GM18517 (cell line): Measurements from ENCODE around the gene GCN1.
"Not testable (repeated sequence)": the region's sequence is repeated elsewhere in the genome, so short reads cannot be mapped to it uniquely, and the experiment has no call there.

Source experiments
- ATAC-seq: cut with Tn5 transposase; IDR thresholded peaks from one replicate; pipeline ENCODE4 v1.9.1; 2021; ENCODE audit warnings: mild to moderate bottlenecking, moderate library complexity; ENCODE audit not compliant: unreplicated experiment

The GCN1 gene

DNA sequence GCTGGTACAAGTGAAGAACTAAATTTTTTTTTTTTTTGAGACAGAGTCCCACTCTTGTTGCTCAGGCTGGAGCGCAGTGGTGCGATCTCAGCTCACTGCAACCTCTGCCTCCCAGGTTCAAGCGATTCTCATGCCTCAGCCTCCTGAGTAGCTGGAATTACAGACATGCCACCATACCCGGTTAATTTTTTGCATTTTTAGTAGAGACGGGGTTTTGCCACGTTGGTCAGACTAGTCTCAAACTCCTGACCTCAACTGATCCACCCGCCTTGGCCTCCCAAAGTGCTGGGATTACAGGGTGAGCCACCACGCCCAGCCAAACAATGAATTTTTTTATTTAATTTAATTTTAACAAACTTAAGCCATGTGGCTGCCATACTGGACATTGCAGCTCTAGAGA is 1.2 kb downstream of the GCN1 start:
- ATAC-seq, result not testable (repeated sequence)

DNA sequence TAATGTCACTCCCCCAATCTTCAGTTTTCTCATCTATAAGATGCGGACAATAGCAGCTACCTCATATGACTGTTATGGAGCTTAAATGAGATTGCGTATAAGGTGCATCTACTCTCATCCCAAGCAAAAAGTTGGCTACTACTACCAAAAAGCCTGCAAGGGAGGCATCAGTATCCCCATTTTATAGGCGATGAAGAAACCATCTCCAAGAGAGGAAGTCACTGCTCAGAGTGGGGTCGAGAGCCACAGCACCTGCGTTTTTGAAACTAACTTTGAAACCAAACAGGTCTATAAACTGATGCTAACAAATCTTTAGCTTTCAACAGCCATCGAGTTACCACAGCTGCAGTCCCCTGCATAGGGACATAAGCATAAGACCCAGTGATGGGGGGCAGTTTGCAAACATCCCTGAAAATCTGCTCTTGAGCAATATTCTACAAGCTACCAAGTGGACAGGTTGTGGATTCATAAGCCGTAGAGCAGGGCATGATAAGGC is 3.5 kb downstream of the GCN1 start:
- no peak for ATAC-seq

DNA sequence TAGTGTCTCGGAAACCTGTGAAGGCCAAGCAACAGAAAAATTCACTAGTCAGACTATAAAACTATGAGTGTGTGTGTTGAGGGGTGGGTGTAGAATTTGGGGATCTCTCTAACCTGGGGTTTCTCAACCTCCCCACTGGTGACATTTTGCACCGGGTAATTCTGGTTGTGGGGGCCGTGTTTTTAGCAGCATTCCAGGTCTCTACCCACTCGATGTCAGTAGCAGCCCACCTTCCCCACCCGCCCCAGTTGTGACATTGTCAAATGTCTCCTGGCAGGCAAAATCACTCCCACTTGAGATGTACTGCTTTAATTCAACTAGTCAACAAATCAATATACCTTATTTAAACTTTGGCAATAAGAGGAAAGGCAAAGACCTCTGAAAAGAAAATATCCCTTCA is 4.1 kb downstream of the GCN1 start:
- ATAC-seq, result no peak

DNA sequence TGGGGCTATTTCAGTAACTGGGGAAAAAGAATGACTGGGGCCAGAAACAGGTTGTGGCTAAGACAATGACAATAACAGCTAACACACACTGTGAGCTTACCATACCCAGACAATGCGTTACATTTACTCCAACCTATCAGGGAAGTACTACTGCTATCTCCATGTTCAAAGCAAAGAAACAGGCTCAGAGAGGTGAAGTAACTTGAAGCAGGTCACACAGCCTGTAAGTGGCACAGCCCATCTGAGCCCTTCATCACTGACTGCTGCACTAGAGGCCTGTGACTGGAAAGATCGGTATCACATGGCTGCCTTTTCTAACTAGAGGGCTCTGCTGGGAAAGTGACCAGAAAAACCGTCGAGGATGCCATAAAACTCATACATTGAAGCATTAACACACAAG is 7.9 kb downstream of the GCN1 start:
- no peak for ATAC-seq

DNA sequence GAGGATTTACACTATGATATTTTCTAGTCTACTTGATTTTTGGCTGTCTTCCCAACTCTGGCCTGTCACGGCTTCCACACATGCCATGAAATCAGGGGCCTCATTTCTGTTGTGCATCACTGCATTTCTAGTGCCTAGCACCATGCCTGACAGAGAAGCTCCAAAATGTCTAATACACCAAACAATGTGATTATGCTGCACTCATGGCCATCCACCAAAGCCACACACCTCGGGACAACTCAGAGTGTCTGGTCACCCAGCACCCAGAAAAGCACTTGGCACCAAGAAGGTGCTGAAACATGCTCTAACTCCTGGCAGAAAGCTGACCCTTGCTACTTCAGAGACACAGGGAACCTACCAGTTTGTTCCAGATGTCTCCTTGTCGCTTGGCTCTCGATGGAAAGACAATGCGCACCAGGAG is 11.3 kb downstream of the GCN1 start:
- ATAC-seq, result no peak

DNA sequence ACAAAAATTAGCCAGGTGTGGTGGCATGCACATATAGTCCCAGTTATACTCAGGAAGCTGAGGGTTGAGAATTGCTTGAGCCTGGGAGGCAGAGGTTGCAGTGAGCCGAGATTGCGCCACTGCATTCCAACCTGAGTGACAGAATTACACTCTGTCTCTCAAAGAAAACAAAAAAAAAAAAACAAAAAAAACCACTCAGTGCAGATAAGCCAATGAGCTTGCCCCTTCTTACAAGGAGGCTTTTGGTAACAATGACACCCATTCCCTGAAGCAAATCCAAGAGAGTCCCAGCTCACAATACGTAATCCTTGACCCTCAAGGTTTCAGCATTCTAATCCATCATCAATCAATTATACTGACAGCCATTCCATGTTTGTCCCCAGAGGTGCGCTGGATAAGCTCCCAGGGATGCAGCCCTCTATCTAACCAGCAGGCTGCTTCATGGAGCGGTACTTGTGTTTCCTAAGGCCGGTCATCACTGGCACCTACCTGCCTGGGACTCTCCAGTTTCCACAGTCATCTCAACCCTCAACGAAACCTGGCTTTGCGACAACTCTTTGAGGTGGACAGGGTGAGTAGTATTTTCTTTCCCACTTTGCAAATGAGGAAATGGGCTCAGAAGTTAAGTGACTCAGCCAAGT is 12.4 kb downstream of the GCN1 start:
- no peak for ATAC-seq

DNA sequence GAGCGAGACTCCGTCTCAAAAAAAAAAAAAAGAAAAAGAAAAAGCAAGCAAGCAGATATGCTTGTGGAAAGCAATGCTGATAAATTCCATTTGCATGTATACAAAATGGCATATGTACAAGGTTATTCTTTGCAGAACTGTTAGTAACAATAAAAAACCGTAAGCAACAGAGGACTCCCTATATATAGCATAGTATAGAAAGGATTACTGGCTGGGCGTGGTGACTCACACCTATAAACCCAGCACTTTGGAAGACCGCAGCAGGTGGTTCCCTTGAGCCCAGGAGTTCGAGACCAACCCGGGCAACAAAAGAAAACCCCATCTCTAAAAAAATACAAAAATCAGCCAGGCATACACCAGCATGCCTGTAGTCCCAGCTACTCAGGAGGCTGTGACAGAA is 13.5 kb downstream of the GCN1 start:
- ATAC-seq, result no peak

DNA sequence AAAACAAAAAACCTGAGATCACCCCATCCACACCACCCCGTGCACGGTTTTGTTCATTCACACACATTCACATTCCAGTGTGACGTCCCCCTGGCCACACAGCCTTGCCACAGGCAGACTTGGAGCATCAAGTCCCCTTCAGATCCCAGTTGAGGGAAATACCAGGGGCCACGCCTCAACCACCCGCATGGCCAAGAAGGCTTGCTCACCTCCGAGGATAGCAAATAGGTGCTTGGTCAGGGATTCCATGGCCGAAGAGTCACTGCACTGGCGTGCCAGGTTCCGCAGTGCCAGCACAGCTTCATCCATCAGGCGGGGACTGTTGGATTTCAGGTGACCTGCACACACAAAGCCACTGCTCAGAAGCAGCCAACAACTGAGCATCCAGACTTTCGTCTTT is 19.0 kb downstream of the GCN1 start:
- ATAC-seq, result no peak

DNA sequence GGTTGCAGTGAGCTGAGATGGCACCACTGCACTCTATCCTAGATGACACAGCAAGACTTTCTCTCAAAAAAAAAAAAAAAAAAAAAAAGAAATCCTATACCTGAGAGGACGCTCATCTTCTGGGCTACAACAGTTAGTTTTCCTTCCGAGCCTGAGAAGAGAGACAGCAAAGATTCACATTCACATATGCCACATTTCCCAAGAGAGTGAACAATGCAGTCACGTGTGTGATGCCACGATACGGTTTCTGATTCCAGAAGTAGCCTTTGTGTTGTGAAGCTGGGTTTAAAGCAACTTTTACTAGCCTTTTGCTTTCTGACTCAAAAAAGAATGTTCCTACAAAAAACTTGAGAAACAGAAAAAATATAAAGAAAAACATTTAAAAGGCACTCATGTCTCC is 19.5 kb downstream of the GCN1 start:
- no peak for ATAC-seq

DNA sequence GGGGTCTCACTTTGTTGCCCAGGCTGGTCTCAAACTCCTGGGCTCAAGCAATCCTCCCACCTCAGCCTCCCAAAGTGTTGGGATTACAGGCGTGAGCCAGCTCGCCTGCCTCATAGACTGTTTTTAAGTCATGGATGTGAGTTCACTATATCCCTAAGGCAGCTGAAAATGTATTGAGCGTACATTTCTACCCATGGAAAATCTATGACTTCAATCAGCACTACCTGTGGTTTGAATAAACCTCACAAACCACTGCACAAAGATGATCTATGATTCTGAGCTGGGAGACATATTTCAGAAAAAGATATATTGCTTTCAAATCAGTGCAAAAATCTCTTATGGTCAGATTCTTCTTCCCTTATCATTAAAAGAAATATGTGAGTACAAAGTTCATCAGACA is 22.5 kb downstream of the GCN1 start:
- ATAC-seq, result no peak

DNA sequence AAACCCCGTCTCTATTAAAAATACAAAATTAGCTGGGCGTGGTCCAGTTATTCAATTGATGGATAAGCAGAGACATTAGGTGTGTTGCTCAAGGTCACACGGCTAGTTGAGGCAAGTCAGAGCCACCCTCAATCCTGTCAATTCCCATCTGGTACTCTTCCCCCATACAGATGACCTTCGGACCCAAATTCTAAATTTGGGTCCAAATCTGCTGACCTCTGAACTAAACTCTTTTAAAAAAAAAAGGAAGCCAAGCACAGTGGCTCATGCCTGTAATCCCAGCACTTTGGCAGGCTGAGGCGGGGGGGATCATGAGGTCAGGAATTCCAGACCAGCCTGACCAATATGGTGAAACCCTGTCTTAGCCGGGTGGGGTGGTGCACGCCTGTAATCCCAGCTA is 23.9 kb downstream of the GCN1 start:
- ATAC-seq, result no peak

DNA sequence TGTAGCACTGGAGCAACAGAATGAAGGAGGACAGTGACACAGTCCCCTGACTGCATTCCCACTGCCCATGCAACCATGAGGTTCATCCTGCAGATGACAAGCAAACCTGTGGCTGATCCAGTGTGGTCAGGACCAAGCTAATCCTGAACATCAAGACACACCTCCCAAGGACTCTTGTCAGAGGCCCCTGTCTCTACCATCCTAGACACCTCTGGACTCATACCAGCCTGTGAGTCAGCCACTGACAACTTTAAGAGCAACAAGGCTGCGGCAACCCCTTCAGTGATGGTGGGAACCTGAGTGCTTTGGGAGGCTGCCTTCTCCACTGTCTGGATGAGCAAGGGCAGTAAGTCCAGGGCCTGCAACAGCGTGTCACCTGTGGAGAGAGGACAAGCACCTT is 24.6 kb downstream of the GCN1 start:
- ATAC-seq, result no peak

DNA sequence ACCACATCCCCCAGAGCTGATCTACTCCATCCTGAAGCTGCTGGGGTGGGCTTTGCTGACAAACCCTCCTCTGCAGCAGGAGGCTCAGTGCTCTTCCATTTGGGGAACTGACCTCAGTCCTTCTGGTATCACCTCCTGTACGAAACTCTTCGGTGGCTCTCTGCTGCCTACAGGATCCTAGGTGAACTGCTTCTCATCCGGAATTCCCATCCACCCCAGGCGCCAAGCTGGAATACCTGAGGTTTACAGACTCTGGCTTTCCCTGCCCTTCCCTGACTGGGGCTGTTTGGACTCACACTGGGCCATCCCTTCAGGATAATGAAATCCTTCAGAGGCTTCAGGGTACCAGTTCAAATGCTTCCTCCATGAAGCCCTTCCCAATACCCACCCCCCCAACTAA is 26.2 kb downstream of the GCN1 start:
- no peak for ATAC-seq

DNA sequence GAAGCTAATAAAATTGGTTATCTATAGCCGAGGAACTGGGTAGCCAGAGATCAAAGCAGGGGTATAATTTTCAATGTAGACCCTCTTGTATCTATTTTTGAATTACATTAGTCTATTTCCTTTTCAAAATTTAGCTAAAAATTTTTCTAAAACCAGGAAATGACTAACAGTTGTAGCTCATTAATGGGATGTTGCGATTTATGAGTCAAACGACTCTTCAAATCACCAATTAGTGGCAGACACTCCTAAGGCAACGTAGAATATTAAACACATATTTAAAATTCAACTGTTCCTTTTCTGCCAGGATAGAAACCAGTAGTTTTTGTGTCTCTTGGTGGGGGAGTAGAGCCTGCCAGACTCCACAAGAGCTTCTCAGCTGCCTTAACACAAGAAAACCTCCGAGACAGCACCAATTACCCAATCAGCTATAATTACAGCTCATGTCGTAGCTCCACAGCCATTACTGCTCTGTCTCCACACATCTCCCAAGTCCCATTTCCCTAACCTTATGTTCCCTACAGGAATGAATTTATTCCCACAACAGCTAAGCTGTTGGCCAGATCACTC is 26.9 kb downstream of the GCN1 start:
- no peak for ATAC-seq

DNA sequence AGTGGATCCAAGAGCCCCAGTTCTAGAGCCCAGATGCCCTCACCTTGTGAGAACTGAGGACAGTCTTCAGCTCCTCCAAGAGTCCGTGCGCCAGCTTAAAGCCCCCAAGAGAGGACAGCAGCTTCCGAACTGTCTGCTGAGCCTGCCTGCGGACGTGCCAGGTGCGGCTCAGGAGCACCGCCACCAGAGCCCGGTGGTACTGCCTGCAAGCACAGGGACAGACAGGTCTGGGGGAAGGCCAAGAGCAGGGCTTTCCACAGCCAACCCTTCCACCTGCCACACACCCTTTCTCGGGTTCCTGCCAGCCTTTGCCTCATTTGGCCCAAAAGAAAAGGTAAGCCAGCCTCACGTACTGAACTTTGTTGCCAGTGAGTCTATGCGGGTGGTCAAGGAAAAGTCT is 30.2 kb downstream of the GCN1 start:
- ATAC-seq, result no peak

DNA sequence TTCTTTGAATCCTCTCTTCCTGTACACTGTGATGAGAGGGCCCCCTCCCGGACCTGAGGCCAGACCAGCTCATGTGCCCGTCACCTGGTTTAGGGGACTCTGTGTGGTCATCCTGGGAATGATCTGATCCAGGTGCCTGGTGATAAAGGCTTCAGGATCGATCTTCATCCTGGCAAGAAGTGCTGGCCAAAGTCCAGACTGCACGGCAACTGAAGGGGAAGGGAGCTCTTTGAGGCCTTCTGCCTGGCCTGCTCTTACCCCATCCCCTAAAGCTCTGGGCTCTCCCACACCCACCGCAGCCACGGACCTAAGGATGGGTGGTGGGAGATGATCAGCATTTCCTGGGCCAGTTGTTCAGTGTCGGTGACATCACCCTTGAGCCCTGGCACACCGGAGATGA is 31.8 kb downstream of the GCN1 start:
- no peak for ATAC-seq

DNA sequence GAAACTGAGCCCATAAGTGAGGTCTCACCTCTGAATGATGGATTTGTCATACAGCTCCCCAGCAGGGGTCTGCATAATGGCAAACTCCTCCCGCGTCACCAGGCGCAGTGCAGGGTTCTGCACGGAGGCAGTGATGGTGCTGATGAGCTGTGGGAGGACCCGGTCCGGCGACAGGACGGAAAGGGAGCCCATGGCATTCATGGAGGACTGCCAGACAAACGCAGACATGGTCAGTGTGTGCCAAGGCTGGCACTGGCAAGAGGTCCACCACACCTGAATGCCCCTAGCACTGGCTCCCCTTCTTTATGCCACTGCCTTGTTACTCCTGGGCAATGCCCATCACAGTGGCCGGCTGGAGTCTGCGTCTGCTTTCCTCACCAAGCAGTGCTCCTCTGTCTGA is 32.7 kb downstream of the GCN1 start:
- ATAC-seq, result no peak

DNA sequence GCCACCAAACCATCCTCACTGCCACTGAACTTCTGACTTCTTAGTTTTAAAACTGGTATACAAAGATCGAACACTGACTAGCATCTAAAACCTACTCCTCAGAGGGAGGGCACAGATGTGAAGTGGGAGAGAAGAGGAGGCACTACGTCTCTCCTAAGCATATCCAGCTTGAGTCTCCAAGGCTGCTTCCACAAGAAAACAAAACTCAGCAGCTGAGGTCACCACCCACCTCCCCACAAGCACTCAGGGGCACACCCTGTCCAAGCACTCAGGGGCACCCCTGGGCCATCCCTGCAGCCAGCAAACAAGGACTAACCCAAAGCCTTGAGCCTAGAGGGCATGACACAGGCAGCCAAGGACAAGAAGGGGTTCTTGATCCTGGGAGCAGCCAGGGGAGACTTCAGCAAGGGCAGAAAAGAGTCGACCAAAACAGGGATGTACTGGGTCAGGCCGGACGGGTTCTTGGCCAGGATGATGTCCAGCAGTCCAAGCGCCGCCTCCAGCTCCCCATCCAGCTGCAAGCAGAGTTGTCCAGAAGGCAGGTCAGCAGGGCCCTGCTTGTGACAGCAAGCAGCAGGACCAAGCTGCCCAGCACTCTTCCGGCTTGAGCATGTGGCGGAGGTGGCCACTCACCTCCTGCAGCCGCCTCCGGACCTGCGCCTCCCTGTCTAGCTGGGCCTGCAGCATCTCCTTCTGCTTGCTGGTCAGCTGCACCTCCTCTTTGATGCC is 34.8 kb downstream of the GCN1 start:
- no peak for ATAC-seq

DNA sequence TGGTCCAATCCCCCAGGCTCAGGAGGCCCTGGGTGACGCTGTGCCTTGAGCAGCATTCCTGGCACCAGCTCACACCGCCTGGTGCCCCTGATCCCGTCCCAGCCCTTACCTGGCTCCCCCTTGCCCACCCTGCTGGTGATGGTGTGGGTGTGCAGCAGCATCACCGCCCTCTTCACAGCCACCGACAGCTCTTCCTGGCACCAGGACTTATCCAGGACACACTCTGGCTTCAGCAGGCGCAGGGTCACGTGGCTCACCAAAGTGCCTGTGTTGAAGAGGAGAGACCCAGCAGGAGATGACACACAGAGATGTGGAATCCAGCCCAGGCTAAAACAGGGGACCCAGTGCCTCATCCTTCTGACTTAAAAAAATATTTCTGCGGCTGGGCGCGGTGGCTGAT is 36.2 kb downstream of the GCN1 start:
- ATAC-seq, result no peak

DNA sequence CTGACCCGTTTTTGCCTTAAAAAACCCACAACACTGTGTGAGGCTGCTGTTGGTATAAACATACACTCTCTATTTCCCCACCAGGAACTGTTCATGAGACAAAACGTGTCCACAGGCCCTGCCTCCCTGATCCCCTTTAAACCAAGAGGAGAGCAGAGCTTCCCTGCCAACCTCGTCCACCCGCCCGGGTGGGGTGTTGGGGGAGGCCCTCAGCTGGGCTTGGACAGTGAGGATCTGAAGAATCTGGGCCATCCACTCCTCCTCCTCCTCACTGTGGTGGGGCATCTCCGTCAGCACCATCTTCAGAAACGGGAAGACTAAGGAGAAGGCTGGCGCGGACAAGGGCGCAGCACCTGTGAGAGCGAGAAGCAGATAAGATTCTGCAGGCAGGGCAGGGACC is 36.8 kb downstream of the GCN1 start:
- no peak for ATAC-seq

DNA sequence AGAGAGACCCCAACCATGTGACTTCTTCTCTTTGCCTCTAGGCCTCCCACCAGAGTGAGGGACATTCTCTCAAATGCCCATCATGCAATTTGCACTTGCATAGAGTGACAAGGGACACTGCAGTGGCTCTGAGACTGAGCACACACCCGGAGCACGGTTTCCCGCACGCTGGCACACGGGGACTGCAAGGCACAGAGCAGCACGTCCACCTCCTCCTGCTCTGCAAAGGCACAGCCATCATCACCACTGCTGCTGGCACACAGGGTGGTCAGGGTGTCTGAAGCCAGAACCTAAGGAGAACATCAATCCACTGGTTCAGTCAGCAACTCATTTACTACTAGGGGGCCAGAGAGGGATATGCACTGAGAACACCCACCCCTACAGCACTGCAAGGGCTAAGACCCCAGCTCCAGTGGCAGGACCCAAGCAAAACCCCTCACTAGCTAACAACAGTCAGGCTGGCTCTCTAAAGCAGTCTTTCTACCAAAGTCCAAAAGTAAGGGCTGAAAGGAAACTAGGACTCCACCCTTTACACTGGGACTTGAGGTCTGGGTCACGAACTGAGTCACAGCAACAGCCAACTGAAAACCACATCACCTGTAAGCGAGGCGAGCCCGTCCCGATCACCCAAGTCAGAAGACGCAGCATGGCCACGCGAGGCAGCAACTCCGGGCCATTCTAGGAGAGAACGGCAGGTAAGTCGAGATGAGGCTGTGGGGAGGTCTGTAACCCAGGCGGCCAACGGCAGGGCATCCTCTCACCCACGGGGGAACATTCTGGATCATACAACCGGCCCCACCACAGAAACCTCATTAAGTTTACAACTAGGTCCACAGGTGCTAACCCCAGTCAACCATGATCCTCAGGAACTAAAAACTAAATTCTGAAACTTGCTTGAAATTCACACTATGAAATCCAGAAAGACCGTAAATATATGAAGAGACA is 37.9 kb downstream of the GCN1 start:
- ATAC-seq, result no peak
